ENCODE data around the gene BHLHA15.

GRCh38 chr7:98187138-98187502 is 24.1 kb upstream of the BHLHA15 start:
- TF ChIP-seq CTCF (IDR thresholded peaks at IDR 0.05; ENCODE audit: poor library complexity) (no peak), EZH2 (IDR thresholded peaks at IDR 0.05; ENCODE audit: borderline replicate concordance) (no peak)

Measured in hepatocyte (in vitro differentiated cells).